RWPE2 (cell line): ENCODE measurements around the gene KCNN3.

ENCODE experiments used
- ATAC-seq: fragments of 200-7000 bp; cut with Tn5 transposase; 3 replicates; pipeline ENCODE4 v1.9.1; 2021; ENCODE audit warnings: low read depth
- DNase-seq: peaks from one replicate; pipeline ENCODE4 v3.0.0-alpha.2; 2020; ENCODE audit warnings: low spot score
- H3K27ac ChIP-seq: fragments of 450-650 bp; 2 replicates; pipeline ENCODE4 v1.5.1; 2017; ENCODE audit warnings: mild to moderate bottlenecking; ENCODE audit not compliant: poor library complexity, severe bottlenecking
- H3K27me3 ChIP-seq: fragments of 250-450 bp; sonication (Bioruptor Pico); 2 replicates; pipeline ENCODE4 v1.5.1; 2021; ENCODE audit warnings: mild to moderate bottlenecking, moderate library complexity; ENCODE audit not compliant: insufficient read depth, poor library complexity, severe bottlenecking
- H3K36me3 ChIP-seq: fragments of 250-450 bp; sonication (Bioruptor Pico); 2 replicates; pipeline ENCODE4 v1.5.1; 2020; ENCODE audit warnings: low read depth, mild to moderate bottlenecking, moderate library complexity
- H3K4me1 ChIP-seq: fragments of 250-450 bp; sonication (Bioruptor Pico); 2 replicates; pipeline ENCODE4 v1.5.1; 2021; ENCODE audit warnings: mild to moderate bottlenecking, moderate library complexity; ENCODE audit not compliant: insufficient read depth, poor library complexity, severe bottlenecking
- H3K4me3 ChIP-seq: fragments of 250-450 bp; sonication (Bioruptor Pico); 2 replicates; pipeline ENCODE4 v1.5.1; 2021; ENCODE audit warnings: mild to moderate bottlenecking, moderate library complexity; ENCODE audit not compliant: severe bottlenecking
- H3K9me3 ChIP-seq: fragments of 250-450 bp; sonication (Bioruptor Pico); 2 replicates; pipeline ENCODE4 v1.5.1; 2021; ENCODE audit warnings: mild to moderate bottlenecking, moderate library complexity; ENCODE audit not compliant: severe bottlenecking
- CTCF ChIP-seq: fragments of 450-650 bp; IDR thresholded peaks from one replicate; pipeline ENCODE4 v1.5.1; 2017; ENCODE audit warnings: mild to moderate bottlenecking, moderate library complexity; ENCODE audit not compliant: poor library complexity, severe bottlenecking

The KCNN3 gene

GRCh38 chr1:154864189-154864975 is 5.7 kb downstream of the KCNN3 start:
- no peaks in the 10 kb centered on the region for H3K4me1 ChIP-seq
- DNase-seq (no peak), ATAC-seq (no peak)
- TF ChIP-seq CTCF: no peak
- peaks cover 22% of the 10 kb centered on the region for H3K27me3 ChIP-seq
- H3K36me3 ChIP-seq: no peaks in the 10 kb centered on the region
- H3K27ac ChIP-seq: no peak overlapping the region
- no peak overlapping the region for H3K4me3 ChIP-seq
- no peaks in the 10 kb centered on the region for H3K9me3 ChIP-seq

GRCh38 chr1:154863315-154864174 is 6.5 kb downstream of the KCNN3 start:
- Histone ChIP-seq H3K27me3 (peaks cover 14% of the 10 kb centered on the region), H3K9me3 (no peaks in the 10 kb centered on the region), H3K27ac (no peak overlapping the region), H3K4me3 (no peak overlapping the region), H3K36me3 (no peaks in the 10 kb centered on the region), H3K4me1 (no peaks in the 10 kb centered on the region)
- DNase-seq: no peak
- peak; percentile 36 for TF ChIP-seq CTCF
- ATAC-seq: 0 out of 3 replicates have a peak, but pooled peaks have one; percentile 22

GRCh38 chr1:154862907-154863306 is 7.2 kb downstream of the KCNN3 start:
- Histone ChIP-seq H3K4me3 (no peak overlapping the region), H3K27ac (no peak overlapping the region), H3K4me1 (no peaks in the 10 kb centered on the region), H3K27me3 (peaks cover 7% of the 10 kb centered on the region), H3K9me3 (no peaks in the 10 kb centered on the region), H3K36me3 (no peaks in the 10 kb centered on the region)
- ATAC-seq (no peak), DNase-seq (no peak)
- TF ChIP-seq CTCF: no peak

- no peak for ATAC-seq
- Histone ChIP-seq H3K4me1 (no peaks in the 10 kb centered on the region), H3K4me3 (no peak overlapping the region), H3K36me3 (no peaks in the 10 kb centered on the region), H3K27ac (no peak overlapping the region), H3K27me3 (no peaks in the 10 kb centered on the region), H3K9me3 (no peaks in the 10 kb centered on the region)
- DNase-seq: no peak
- TF ChIP-seq CTCF: no peak
Observed at GRCh38 chr1:154861607-154862094, 8.4 kb downstream of the KCNN3 start.
